SK-N-SH (cell line): ENCODE results near the gene BRD4. TPM values are rescaled to one million over a fixed set of nuclear protein-coding genes. Genes with fewer than 3 reads are reported as not detected.

ENCODE experiments used
- CTCF ChIA-PET: fragments of 300-600, 350-600 bp; formaldehyde crosslinking; extraction: SDS; loops from one replicate; lab custom pipeline; 2021; lab: Yijun Ruan, JAX
- POLR2A ChIA-PET: fragments of 350-600 bp; sonication (Branson Sonifier 250); formaldehyde crosslinking; extraction: SDS; loops from one replicate; lab custom pipeline; 2020; ENCODE audit warnings: antibody characterized with exemption, inconsistent platforms; lab: Yijun Ruan, JAX
- DNase-seq: peaks from one replicate; pipeline ENCODE4 v3.0.0; 2012
- H2AFZ ChIP-seq: fragments of 200-600 bp; sonication (generic); 2 replicates; pipeline ENCODE4 v1.8.1; 2016; ENCODE audit warnings: antibody characterized with exemption, mild to moderate bottlenecking, low read depth
- H3F3A ChIP-seq: fragments of 200-600 bp; sonication (generic); replicated peaks from 2 replicates; pipeline ENCODE3; 2016; ENCODE audit warnings: antibody characterized with exemption, mild to moderate bottlenecking; ENCODE audit not compliant: insufficient read depth
- H3K27ac ChIP-seq, 2 experiments: fragments of 200-500 bp in 1 of 2; fragments of 200-600 bp in 1 of 2; sonication (Bioruptor generic) in 1 of 2; sonication (generic), shearing (Covaris generic) in 1 of 2; 2 replicates each; pipeline versions ENCODE4 v1.5.1 to v1.6.1; 2014 to 2016; ENCODE audit warnings: low read depth in 2 of 2, inconsistent platforms in 1 of 2, low read length in 1 of 2, mild to moderate bottlenecking in 1 of 2, mixed read lengths in 1 of 2
- H3K27me3 ChIP-seq: fragments of 200-600 bp; sonication (generic), shearing (Covaris generic); 2 replicates; pipeline ENCODE4 v1.6.1; 2016; ENCODE audit warnings: mixed run types; ENCODE audit not compliant: insufficient read depth
- H3K36me3 ChIP-seq, 2 experiments: fragments of 200-500 bp in 1 of 2; fragments of 200-600 bp in 1 of 2; sonication (Bioruptor generic) in 1 of 2; sonication (generic) in 1 of 2; replicated peaks in 1 of 2; 2 replicates each; pipeline versions ENCODE3 to v1.5.1; 2014 to 2016; ENCODE audit warnings: low read length in 1 of 2, mild to moderate bottlenecking in 1 of 2; ENCODE audit not compliant: insufficient read depth in 2 of 2, control insufficient read depth in 1 of 2
- H3K4me1 ChIP-seq, 2 experiments: fragments of 200-500 bp in 1 of 2; fragments of 200-600 bp in 1 of 2; sonication (Bioruptor generic) in 1 of 2; sonication (generic), shearing (Covaris generic) in 1 of 2; 2 replicates each; pipeline versions ENCODE4 v1.5.1 to v1.6.1; 2014 to 2016; ENCODE audit warnings: low read depth in 1 of 2, low read length in 1 of 2, mixed run types in 1 of 2; ENCODE audit not compliant: insufficient read depth in 2 of 2, control insufficient read depth in 1 of 2
- H3K4me2 ChIP-seq: fragments of 200-600 bp; sonication (generic), shearing (Covaris generic); 2 replicates; pipeline ENCODE4 v1.6.1; 2017; ENCODE audit warnings: mixed run types
- H3K4me3 ChIP-seq, 2 experiments: fragments of 200-500 bp in 1 of 2; fragments of 200-600 bp in 1 of 2; sonication (Bioruptor generic) in 1 of 2; sonication (generic), shearing (Covaris generic) in 1 of 2; 2 replicates each; pipeline versions ENCODE4 v1.5.1 to v1.8.1; 2014 to 2016; ENCODE audit warnings: low read depth in 2 of 2, inconsistent platforms in 1 of 2, low read length in 1 of 2, mild to moderate bottlenecking in 1 of 2, mixed read lengths in 1 of 2, moderate library complexity in 1 of 2
- H3K79me2 ChIP-seq: fragments of 200-600 bp; sonication (generic); 2 replicates; pipeline ENCODE4 v1.8.1; 2017; ENCODE audit warnings: mild to moderate bottlenecking; ENCODE audit not compliant: insufficient read depth
- H3K9ac ChIP-seq: fragments of 200-600 bp; sonication (generic); 2 replicates; pipeline ENCODE4 v1.6.1; 2017; ENCODE audit warnings: mixed run types
- H3K9me2 ChIP-seq: fragments of 200-600 bp; sonication (generic); 2 replicates; pipeline ENCODE4 v1.6.1; 2017; ENCODE audit warnings: mixed run types
- H3K9me3 ChIP-seq: fragments of 200-600 bp; sonication (generic); 2 replicates; pipeline ENCODE4 v1.6.1; 2017; ENCODE audit warnings: mixed run types, mild to moderate bottlenecking, moderate library complexity
- H4K20me1 ChIP-seq: fragments of 200-600 bp; sonication (generic); 2 replicates; pipeline ENCODE4 v1.6.1; 2017; ENCODE audit warnings: mild to moderate bottlenecking, mixed run types; ENCODE audit not compliant: insufficient read depth
- EZH2phosphoT487 ChIP-seq: fragments of 200-600 bp; sonication (generic); IDR thresholded peaks from 2 replicates; pipeline ENCODE4 v1.6.1; 2017; ENCODE audit warnings: low read depth, mixed run types, mild to moderate bottlenecking, antibody characterized with exemption, moderate library complexity, borderline replicate concordance
- FOXJ3 ChIP-seq: sonication (generic); formaldehyde crosslinking; IDR thresholded peaks from 2 replicates; pipeline ENCODE4 v1.5.1; 2020; ENCODE audit warnings: mild to moderate bottlenecking, missing genetic modification reagents
- FOXM1 ChIP-seq: IDR thresholded peaks from 2 replicates; pipeline ENCODE4 v1.4.0; 2012; ENCODE audit warnings: low read depth, mild to moderate bottlenecking
- GATA2 ChIP-seq: sonication (generic); formaldehyde crosslinking; IDR thresholded peaks from 2 replicates; pipeline ENCODE4 v1.5.0; 2020; ENCODE audit warnings: mild to moderate bottlenecking, missing genetic modification reagents
- MXI1 ChIP-seq: IDR thresholded peaks from 2 replicates; pipeline ENCODE4 v1.6.1; 2012; ENCODE audit warnings: mild to moderate bottlenecking, low read depth, low read length, improper control_type of control experiment
- NFIC ChIP-seq: IDR thresholded peaks from 2 replicates; pipeline ENCODE4 v1.4.0; 2012; ENCODE audit warnings: borderline replicate concordance
- NRF1 ChIP-seq: IDR thresholded peaks from 2 replicates; pipeline ENCODE4 v1.6.1; 2012; ENCODE audit warnings: low read depth, mild to moderate bottlenecking, low read length
- POLR2AphosphoS5 ChIP-seq: IDR thresholded peaks from 2 replicates; pipeline ENCODE4 v1.6.1; 2012; ENCODE audit warnings: low read depth, low read length
- RCOR1 ChIP-seq: fragments of 150-350 bp; IDR thresholded peaks from 2 replicates; pipeline ENCODE4 v1.6.1; 2017; ENCODE audit warnings: antibody characterized with exemption, low read length
- RXRA ChIP-seq: IDR thresholded peaks from 2 replicates; pipeline ENCODE4 v1.4.0; 2012; ENCODE audit warnings: low read depth, mild to moderate bottlenecking, borderline replicate concordance
- SMC3 ChIP-seq: IDR thresholded peaks from 2 replicates; pipeline ENCODE4 v1.6.1; 2012; ENCODE audit warnings: low read depth, low read length, improper control_type of control experiment
- TAF1 ChIP-seq: IDR thresholded peaks from 2 replicates; pipeline ENCODE4 v1.6.1; 2012; ENCODE audit warnings: low read depth, mild to moderate bottlenecking, low read length, moderate library complexity, borderline replicate concordance
- TCF12 ChIP-seq: IDR thresholded peaks from 2 replicates; pipeline ENCODE4 v1.4.0; 2012
- TEAD4 ChIP-seq: IDR thresholded peaks from 2 replicates; pipeline ENCODE4 v1.4.0; 2012; ENCODE audit warnings: mild to moderate bottlenecking, borderline replicate concordance; ENCODE audit not compliant: insufficient read depth
- WGBS: methylation state at CpG from one replicate; pipeline ENCODE4 v1.1.6; 2017; ENCODE audit warnings: low lambda C conversion rate; 5-methylcytosine and 5-hydroxymethylcytosine counted together
- polyA plus RNA-seq, 3 experiments: library from polyadenylated mRNA; depleted of rRNA; stranded (reverse); fragments of >200 nt; gene quantifications; 2 replicates each; pipeline ENCODE4 v1.2.3, GENCODE V29; 2012
- TF ChIP-seq, protein P1 (sequence below): IDR thresholded peaks from 2 replicates; pipeline ENCODE4 v1.4.0; 2012; ENCODE audit warnings: low read depth, borderline replicate concordance
- TF ChIP-seq, protein P2 (sequence below): fragments of 150-350 bp; IDR thresholded peaks from 2 replicates; pipeline ENCODE4 v1.6.1; 2016; ENCODE audit warnings: mild to moderate bottlenecking, low read depth, low read length
- TF ChIP-seq, protein P3 (sequence below): fragments of 150-350 bp; IDR thresholded peaks from 2 replicates; pipeline ENCODE4 v1.6.1; 2017; ENCODE audit warnings: antibody characterized with exemption, low read length, low read depth, borderline replicate concordance
- TF ChIP-seq, protein P4 (sequence below): fragments of 200-600 bp; sonication (generic); IDR thresholded peaks from 2 replicates; pipeline ENCODE4 v1.6.1; 2017; ENCODE audit warnings: antibody characterized with exemption, mild to moderate bottlenecking, moderate library complexity
- TF ChIP-seq, protein P5 (sequence below): IDR thresholded peaks from 2 replicates; pipeline ENCODE4; 2012
- TF ChIP-seq, protein P6 (sequence below): IDR thresholded peaks from 2 replicates; pipeline ENCODE4 v1.6.1; 2012; ENCODE audit warnings: mild to moderate bottlenecking, low read depth, low read length, moderate library complexity

Gene BRD4
- polyA plus RNA-seq, 1 of the 3 experiments (the other 2 are of a cell fraction) = 10.0 TPM

DNA sequence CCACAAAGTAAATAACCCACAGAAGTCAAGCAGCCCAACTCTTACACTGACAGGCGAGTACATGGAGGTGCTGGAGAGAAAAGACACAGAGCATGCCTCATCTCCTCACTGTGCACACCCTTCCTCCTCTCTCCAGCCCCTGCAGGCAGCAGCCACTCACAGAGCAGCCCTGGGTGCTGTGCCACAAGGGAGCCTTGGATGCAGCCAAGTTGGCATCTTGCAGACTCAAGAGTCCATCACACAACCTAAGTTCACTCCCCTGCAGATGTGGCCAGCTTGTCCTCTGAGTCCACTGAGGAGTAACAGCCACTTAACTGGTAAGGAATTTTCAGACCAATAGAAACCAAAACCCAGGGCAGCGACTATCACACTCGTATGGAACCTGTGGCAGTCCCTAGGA is 47.4 kb downstream of the BRD4 start:
- DNase-seq = no peak
- POLR2A ChIA-PET = no interaction called here
- 100% methylated on average over 3 of the region's 3 CpGs for WGBS
- Histone ChIP-seq H3K27ac (peak overlapping the region in 1 of 2 experiments; percentile 36; a peak in 1 of 4 replicates), H3F3A (peaks cover 3% of the 10 kb centered on the region), H3K4me2 (no peak overlapping the region), H3K4me1 (peaks cover 77 to 92% of the 10 kb centered on the region in 2 experiments), H3K27me3 (no peaks in the 10 kb centered on the region), H2AFZ (no peak overlapping the region), H3K79me2 (peaks cover 100% of the 10 kb centered on the region), H4K20me1 (peaks cover 100% of the 10 kb centered on the region), H3K9me2 (no peaks in the 10 kb centered on the region), H3K9ac (no peak overlapping the region), H3K36me3 (no peaks in the 10 kb centered on the region), H3K9me3 (no peaks in the 10 kb centered on the region), H3K4me3 (no peak overlapping the region)
- CTCF ChIA-PET = interaction anchor here (0.7 to 5.8 kb wide), 4 partner anchors 9 to 95 kb away, joined by 3 to 33 read pairs (median 3); partner anchors contain the start of gene AKAP8
- TF ChIP-seq, protein P1, sequence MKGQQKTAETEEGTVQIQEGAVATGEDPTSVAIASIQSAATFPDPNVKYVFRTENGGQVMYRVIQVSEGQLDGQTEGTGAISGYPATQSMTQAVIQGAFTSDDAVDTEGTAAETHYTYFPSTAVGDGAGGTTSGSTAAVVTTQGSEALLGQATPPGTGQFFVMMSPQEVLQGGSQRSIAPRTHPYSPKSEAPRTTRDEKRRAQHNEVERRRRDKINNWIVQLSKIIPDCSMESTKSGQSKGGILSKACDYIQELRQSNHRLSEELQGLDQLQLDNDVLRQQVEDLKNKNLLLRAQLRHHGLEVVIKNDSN = no peak
- TF ChIP-seq POLR2AphosphoS5 (no peak), NRF1 (no peak), RCOR1 (no peak), NFIC (no peak), FOXJ3 (CRISPR knock-in tag) (no peak), TEAD4 (no peak), SMC3 (no peak), MXI1 (no peak), FOXM1 (no peak), TAF1 (no peak), TCF12 (no peak), RXRA (no peak), EZH2phosphoT487 (no peak), GATA2 (CRISPR knock-in tag) (no peak)
- TF ChIP-seq, protein P2, sequence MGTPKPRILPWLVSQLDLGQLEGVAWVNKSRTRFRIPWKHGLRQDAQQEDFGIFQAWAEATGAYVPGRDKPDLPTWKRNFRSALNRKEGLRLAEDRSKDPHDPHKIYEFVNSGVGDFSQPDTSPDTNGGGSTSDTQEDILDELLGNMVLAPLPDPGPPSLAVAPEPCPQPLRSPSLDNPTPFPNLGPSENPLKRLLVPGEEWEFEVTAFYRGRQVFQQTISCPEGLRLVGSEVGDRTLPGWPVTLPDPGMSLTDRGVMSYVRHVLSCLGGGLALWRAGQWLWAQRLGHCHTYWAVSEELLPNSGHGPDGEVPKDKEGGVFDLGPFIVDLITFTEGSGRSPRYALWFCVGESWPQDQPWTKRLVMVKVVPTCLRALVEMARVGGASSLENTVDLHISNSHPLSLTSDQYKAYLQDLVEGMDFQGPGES = no peak
- TF ChIP-seq, protein P3, sequence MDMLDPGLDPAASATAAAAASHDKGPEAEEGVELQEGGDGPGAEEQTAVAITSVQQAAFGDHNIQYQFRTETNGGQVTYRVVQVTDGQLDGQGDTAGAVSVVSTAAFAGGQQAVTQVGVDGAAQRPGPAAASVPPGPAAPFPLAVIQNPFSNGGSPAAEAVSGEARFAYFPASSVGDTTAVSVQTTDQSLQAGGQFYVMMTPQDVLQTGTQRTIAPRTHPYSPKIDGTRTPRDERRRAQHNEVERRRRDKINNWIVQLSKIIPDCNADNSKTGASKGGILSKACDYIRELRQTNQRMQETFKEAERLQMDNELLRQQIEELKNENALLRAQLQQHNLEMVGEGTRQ = no peak
- TF ChIP-seq, protein P4, sequence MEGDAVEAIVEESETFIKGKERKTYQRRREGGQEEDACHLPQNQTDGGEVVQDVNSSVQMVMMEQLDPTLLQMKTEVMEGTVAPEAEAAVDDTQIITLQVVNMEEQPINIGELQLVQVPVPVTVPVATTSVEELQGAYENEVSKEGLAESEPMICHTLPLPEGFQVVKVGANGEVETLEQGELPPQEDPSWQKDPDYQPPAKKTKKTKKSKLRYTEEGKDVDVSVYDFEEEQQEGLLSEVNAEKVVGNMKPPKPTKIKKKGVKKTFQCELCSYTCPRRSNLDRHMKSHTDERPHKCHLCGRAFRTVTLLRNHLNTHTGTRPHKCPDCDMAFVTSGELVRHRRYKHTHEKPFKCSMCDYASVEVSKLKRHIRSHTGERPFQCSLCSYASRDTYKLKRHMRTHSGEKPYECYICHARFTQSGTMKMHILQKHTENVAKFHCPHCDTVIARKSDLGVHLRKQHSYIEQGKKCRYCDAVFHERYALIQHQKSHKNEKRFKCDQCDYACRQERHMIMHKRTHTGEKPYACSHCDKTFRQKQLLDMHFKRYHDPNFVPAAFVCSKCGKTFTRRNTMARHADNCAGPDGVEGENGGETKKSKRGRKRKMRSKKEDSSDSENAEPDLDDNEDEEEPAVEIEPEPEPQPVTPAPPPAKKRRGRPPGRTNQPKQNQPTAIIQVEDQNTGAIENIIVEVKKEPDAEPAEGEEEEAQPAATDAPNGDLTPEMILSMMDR = no peak
- TF ChIP-seq, protein P5, sequence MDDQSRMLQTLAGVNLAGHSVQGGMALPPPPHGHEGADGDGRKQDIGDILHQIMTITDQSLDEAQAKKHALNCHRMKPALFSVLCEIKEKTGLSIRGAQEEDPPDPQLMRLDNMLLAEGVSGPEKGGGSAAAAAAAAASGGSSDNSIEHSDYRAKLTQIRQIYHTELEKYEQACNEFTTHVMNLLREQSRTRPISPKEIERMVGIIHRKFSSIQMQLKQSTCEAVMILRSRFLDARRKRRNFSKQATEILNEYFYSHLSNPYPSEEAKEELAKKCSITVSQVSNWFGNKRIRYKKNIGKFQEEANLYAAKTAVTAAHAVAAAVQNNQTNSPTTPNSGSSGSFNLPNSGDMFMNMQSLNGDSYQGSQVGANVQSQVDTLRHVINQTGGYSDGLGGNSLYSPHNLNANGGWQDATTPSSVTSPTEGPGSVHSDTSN = no peak
- TF ChIP-seq, protein P6, sequence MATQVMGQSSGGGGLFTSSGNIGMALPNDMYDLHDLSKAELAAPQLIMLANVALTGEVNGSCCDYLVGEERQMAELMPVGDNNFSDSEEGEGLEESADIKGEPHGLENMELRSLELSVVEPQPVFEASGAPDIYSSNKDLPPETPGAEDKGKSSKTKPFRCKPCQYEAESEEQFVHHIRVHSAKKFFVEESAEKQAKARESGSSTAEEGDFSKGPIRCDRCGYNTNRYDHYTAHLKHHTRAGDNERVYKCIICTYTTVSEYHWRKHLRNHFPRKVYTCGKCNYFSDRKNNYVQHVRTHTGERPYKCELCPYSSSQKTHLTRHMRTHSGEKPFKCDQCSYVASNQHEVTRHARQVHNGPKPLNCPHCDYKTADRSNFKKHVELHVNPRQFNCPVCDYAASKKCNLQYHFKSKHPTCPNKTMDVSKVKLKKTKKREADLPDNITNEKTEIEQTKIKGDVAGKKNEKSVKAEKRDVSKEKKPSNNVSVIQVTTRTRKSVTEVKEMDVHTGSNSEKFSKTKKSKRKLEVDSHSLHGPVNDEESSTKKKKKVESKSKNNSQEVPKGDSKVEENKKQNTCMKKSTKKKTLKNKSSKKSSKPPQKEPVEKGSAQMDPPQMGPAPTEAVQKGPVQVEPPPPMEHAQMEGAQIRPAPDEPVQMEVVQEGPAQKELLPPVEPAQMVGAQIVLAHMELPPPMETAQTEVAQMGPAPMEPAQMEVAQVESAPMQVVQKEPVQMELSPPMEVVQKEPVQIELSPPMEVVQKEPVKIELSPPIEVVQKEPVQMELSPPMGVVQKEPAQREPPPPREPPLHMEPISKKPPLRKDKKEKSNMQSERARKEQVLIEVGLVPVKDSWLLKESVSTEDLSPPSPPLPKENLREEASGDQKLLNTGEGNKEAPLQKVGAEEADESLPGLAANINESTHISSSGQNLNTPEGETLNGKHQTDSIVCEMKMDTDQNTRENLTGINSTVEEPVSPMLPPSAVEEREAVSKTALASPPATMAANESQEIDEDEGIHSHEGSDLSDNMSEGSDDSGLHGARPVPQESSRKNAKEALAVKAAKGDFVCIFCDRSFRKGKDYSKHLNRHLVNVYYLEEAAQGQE = no peak
